ENCODE results near the gene EMC1. TPM values are rescaled to one million over a fixed set of nuclear protein-coding genes. Genes with fewer than 3 reads are reported as not detected.

Gene EMC1
- total and polyA plus RNA-seq, 2 donors (not counting 3 experiments of a cell fraction or from before 2014, with no cell fraction given) = 77.5 to 164 TPM

GRCh38 chr1:19240673-19241538, 10.4 kb downstream of the EMC1 start:
- Histone ChIP-seq H2AFZ (ENCODE audit: low read depth, low read length) (no peak overlapping the region), H3K9me1 (replicated peaks; ENCODE audit: control insufficient read depth, extremely low read depth, insufficient read depth, low read length) (no peaks in the 10 kb centered on the region), H3K4me1 (ENCODE audit: control insufficient read depth, extremely low read depth, insufficient read depth, low read length) (no peaks in the 10 kb centered on the region), H3K79me2 (ENCODE audit: control insufficient read depth, insufficient read depth, low read length) (peaks cover 2% of the 10 kb centered on the region), H3K36me3 (ENCODE audit: control insufficient read depth in 2 of 2, extremely low read depth in 1 of 2, insufficient read depth in 2 of 2, low read length in 2 of 2) (peaks cover 29 to 46% of the 10 kb centered on the region in 2 experiments), H3K27ac (ENCODE audit: insufficient read depth, low read depth, low read length) (no peak overlapping the region), H3K27me3 (ENCODE audit: control insufficient read depth in 2 of 2, insufficient read depth in 2 of 2, low read length in 2 of 2) (no peaks in the 10 kb centered on the region), H3K9ac (replicated peaks; ENCODE audit: extremely low read depth, insufficient read depth, low read length) (no peak overlapping the region), H3K4me3 (replicated peaks in 1 of 3; ENCODE audit: insufficient read depth in 1 of 3, low read depth in 1 of 3, low read length in 3 of 3) (no peak overlapping the region), H3K4me2 (ENCODE audit: insufficient read depth, low read length) (no peak overlapping the region), H4K20me1 (replicated peaks; ENCODE audit: control insufficient read depth, extremely low read depth, insufficient read depth, low read length) (no peaks in the 10 kb centered on the region), H3K9me3 (replicated peaks; ENCODE audit: control insufficient read depth, insufficient read depth, low read length) (no peaks in the 10 kb centered on the region)
- DNase-seq (ENCODE audit: low read depth, low spot score) = peak; percentile 54
- no TSS peak for BruUV-seq (replicated peaks)
- POLR2A ChIA-PET = interaction anchor here (0.5 kb wide), 1 partner anchor 284 kb away, joined by 4 read pairs; no protein-coding TSS in a partner anchor
- TF ChIP-seq CTCF (IDR thresholded peaks at IDR 0.05; ENCODE audit: extremely low read depth in 1 of 2, insufficient read depth in 1 of 2, low read depth in 1 of 2, low read length in 2 of 2) (peak; percentile 89), FOS (IDR thresholded peaks at IDR 0.05; ENCODE audit: borderline replicate concordance, insufficient read depth, low read length) (no peak), MAX (IDR thresholded peaks at IDR 0.05; ENCODE audit: insufficient read depth, insufficient read length) (no peak), POLR2AphosphoS5 (IDR thresholded peaks at IDR 0.05; ENCODE audit: insufficient read depth, low read depth, low read length) (no peak)
- intact Hi-C loops (cut with micrococcal nuclease) (loop anchor here (1.0 to 5.0 kb wide), 5 partner anchors 30 to 334 kb away; partner anchors contain the start of gene UBR4), dilution Hi-C loops (cut with MboI; ENCODE audit: extremely low pct_ligation_motif_present, low sequenced_read_pairs) (no loop called here)
- peak; percentile 92 for FAIRE-seq
- CTCF ChIA-PET = interaction anchor here (0.7 to 3.0 kb wide), 21 partner anchors 10 to 643 kb away, joined by 3 to 25 read pairs (median 4); partner anchors contain the start of genes EMC1 and MRTO4

Measured in endothelial cell of umbilical vein (primary cell).